Right ventricle myocardium superior (tissue), 1 donor: ENCODE measurements around the gene MAN2B1. TPM values are rescaled to one million over a fixed set of nuclear protein-coding genes. Genes with fewer than 3 reads are reported as not detected.

Experiments
- total RNA-seq: library from RNA; stranded (reverse); fragmentation: NEBNext Ultra II Directional; extraction: Animal tissue kit (Norgen Biotek cat#: 25700); gene quantifications from one replicate; pipeline ENCODE4 v1.2.1, GENCODE V29; 2021
- donor health status: DM: no; HTN: yes; CAD: no; lungs with severe emphysema.

The MAN2B1 gene
- total RNA-seq, 1 donor from 2014 or later: 33.2 TPM

Other genes starting within 250 kb of the MAN2B1 start
- 1.6 TPM for gene ZNF443, start 225.7 kb downstream of the MAN2B1 start, total RNA-seq
- gene ZNF709, start 181.9 kb downstream of the MAN2B1 start, total RNA-seq: 1.4 TPM
- 9.9 TPM for gene ZNF564, start 115.3 kb downstream of the MAN2B1 start, total RNA-seq
- 3.9 TPM for gene ZNF490, start 55.9 kb downstream of the MAN2B1 start, total RNA-seq
- 14.5 TPM for gene ZNF791, start 55.8 kb downstream of the MAN2B1 start, total RNA-seq
- gene WDR83, start 65 bp upstream of the MAN2B1 start, total RNA-seq: 6.5 TPM
- 42.9 TPM for gene DHPS, start 15.1 kb upstream of the MAN2B1 start, total RNA-seq
- not detected for gene GNG14, start 21.3 kb upstream of the MAN2B1 start, total RNA-seq
- 2.0 TPM for gene FBXW9, start 29.9 kb upstream of the MAN2B1 start, total RNA-seq
- gene TNPO2, start 57.2 kb upstream of the MAN2B1 start, total RNA-seq: 30.9 TPM
- gene TRIR, start 67.9 kb upstream of the MAN2B1 start, total RNA-seq: 117 TPM
- 60.7 TPM for gene GET3, start 70.8 kb upstream of the MAN2B1 start, total RNA-seq
- not detected for gene BEST2, start 85.0 kb upstream of the MAN2B1 start, total RNA-seq
- 43.6 TPM for gene HOOK2, start 108.8 kb upstream of the MAN2B1 start, total RNA-seq
- 23.9 TPM for gene JUNB, start 124.7 kb upstream of the MAN2B1 start, total RNA-seq
- 684 TPM for gene PRDX2, start 135.1 kb upstream of the MAN2B1 start, total RNA-seq
- 1.6 TPM for gene THSD8, start 135.3 kb upstream of the MAN2B1 start, total RNA-seq
- gene RNASEH2A, start 139.8 kb upstream of the MAN2B1 start, total RNA-seq: 6.3 TPM
- gene RTBDN, start 167.8 kb upstream of the MAN2B1 start, total RNA-seq: not detected
- gene MAST1, start 171.8 kb upstream of the MAN2B1 start, total RNA-seq: not detected
- gene DNASE2, start 214.7 kb upstream of the MAN2B1 start, total RNA-seq: 16.9 TPM
- gene KLF1, start 220.5 kb upstream of the MAN2B1 start, total RNA-seq: not detected
- gene GCDH, start 224.4 kb upstream of the MAN2B1 start, total RNA-seq: 39.5 TPM